Upper lobe of left lung (tissue), 6 donors: ENCODE measurements around the gene BSCL2. TPM values are rescaled to one million over a fixed set of nuclear protein-coding genes. Genes with fewer than 3 reads are reported as not detected.

ENCODE experiments used
- ATAC-seq, 2 donors: fragments of 200-7000 bp; cut with Tn5 transposase; one replicate each; pipeline ENCODE4 v1.9.1; 2022; ENCODE audit warnings: mild to moderate bottlenecking in 2 of 2, moderate library complexity in 2 of 2; ENCODE audit not compliant: low FRiP score in 2 of 2
- DNase-seq, 2 donors: peaks; one replicate each; pipeline ENCODE4 v3.0.0-alpha.2; 2019 to 2020
- H3K27ac ChIP-seq, 4 donors: fragments of 200-600 bp; sonication (generic); one replicate each; pipeline ENCODE4 v1.5.1; 2016 to 2019
- H3K27me3 ChIP-seq, 4 donors: fragments of 200-600 bp; sonication (generic); one replicate each; pipeline ENCODE4 v1.5.1; 2017 to 2019
- H3K36me3 ChIP-seq, 4 donors: fragments of 200-600 bp; sonication (generic); one replicate each; pipeline ENCODE4 v1.5.1; 2016 to 2019
- H3K4me1 ChIP-seq, 4 donors: fragments of 200-600 bp; sonication (generic); one replicate each; pipeline ENCODE4 v1.5.1; 2018 to 2019
- H3K4me3 ChIP-seq, 4 donors: fragments of 200-600 bp; sonication (generic); one replicate each; pipeline ENCODE4 v1.5.1; 2017 to 2019; ENCODE audit warnings: mild to moderate bottlenecking in 2 of 4, moderate library complexity in 1 of 4
- H3K9me3 ChIP-seq, 4 donors: fragments of 200-600 bp; sonication (generic); one replicate each; pipeline ENCODE4 v1.5.1; 2018 to 2019
- EP300 ChIP-seq, 4 donors: sonication (generic); formaldehyde crosslinking; IDR thresholded peaks; one replicate each; pipeline ENCODE4 v1.5.1; 2017; ENCODE audit warnings: antibody characterized with exemption in 4 of 4, control low read depth in 2 of 4
- POLR2A ChIP-seq, 4 donors: fragments of 450-650 bp; IDR thresholded peaks; one replicate each; pipeline ENCODE4 v1.5.1; 2016 to 2017; ENCODE audit warnings: antibody characterized with exemption in 4 of 4, mild to moderate bottlenecking in 2 of 4
- POLR2AphosphoS5 ChIP-seq, 2 donors: sonication (generic); formaldehyde crosslinking; IDR thresholded peaks; one replicate each; pipeline ENCODE4 v1.5.1; 2017; ENCODE audit warnings: antibody characterized with exemption in 2 of 2
- WGBS, 2 donors: methylation state at CpG; one replicate each; pipeline ENCODE4 v1.1.5; 2017 to 2018; 5-methylcytosine and 5-hydroxymethylcytosine counted together
- total RNA-seq, 6 donors: library from RNA; depleted of rRNA in 4 of 6; stranded (reverse); fragments of >200 nt in 4 of 6; gene quantifications; one replicate each; pipeline versions ENCODE4 v1.1.0 to v1.2.1, GENCODE V29; 2016 to 2021
- TF ChIP-seq, protein P1 (sequence below), 6 experiments: fragments of 450-650 bp in 4 of 6; fragments of 200-600 bp in 2 of 6; sonication (generic) in 2 of 6; IDR thresholded peaks; one replicate each; pipeline ENCODE4 v1.5.1; 2016 to 2019; ENCODE audit warnings: antibody characterized with exemption in 6 of 6
- donor health status: DM: no; HTN: no; CAD: no; lungs with moderate emphysema.
- donor health status: DM: no; HTN: yes; CAD: no; lungs with severe emphysema.

Gene BSCL2
- total RNA-seq, 6 donors from 2014 or later = 75.5 to 198 (median 87.5) TPM

DNA sequence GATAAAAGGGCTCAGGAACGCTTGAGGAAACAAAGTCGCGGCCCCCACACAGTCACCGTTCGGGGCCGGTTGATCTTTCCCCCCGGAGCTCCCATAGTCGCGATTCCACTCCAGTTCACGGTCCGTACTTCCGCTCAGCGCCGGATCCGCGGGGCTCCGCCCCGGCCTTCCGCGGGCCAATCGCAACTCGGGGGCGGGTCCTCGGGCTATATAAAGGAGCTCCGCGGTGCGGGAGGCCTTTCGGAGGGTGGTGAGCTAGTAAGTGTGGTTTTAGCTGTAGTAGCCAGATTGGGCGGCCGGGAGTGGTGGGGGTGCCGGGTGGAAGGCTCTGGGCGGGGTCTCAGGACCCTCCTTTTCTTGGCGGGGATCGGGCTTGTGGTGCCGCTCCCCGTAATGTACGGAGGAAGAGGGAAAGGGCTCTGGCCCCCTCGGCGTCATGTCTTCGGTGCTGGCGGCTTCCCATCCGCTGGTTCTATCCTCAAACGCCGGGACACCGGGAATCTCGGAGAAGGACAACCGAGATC is 42.1 kb downstream of the BSCL2 start, which contains the start of the genes C11orf98 and CSKMT:
Gene C11orf98, minus strand, starts transcription at position 136 of the 524 bp plus-strand sequence. Its CDS starts 41 bp downstream, at position 95.
Gene CSKMT, plus strand, starts transcription at position 238 of the 524 bp plus-strand sequence. CDS start 568 bp downstream, outside the sequence.
- H3K36me3 ChIP-seq = peaks cover 3 to 24% (median 13%) of the 10 kb centered on the region in 4 donors
- 0 to 4% methylated on average over 10 to 47 of the region's 47 CpGs for WGBS, 2 donors
- DNase-seq = peak; percentile 93 to 98
- peak within 1 kb of the TSS; percentile 48 to 95 (median 72) for H3K4me3 ChIP-seq
- H3K27ac ChIP-seq = peak within 1 kb of the TSS; percentile 77 to 97 (median 90)
- H3K27me3 ChIP-seq = no peaks in the 10 kb centered on the region
- peaks cover 22 to 38% (median 29%) of the 10 kb centered on the region in 4 donors for H3K4me1 ChIP-seq
- peak; percentile 98 to 99 for ATAC-seq
- no peak for TF ChIP-seq EP300 (IDR thresholded peaks at IDR 0.05)
- TF ChIP-seq, protein P1, sequence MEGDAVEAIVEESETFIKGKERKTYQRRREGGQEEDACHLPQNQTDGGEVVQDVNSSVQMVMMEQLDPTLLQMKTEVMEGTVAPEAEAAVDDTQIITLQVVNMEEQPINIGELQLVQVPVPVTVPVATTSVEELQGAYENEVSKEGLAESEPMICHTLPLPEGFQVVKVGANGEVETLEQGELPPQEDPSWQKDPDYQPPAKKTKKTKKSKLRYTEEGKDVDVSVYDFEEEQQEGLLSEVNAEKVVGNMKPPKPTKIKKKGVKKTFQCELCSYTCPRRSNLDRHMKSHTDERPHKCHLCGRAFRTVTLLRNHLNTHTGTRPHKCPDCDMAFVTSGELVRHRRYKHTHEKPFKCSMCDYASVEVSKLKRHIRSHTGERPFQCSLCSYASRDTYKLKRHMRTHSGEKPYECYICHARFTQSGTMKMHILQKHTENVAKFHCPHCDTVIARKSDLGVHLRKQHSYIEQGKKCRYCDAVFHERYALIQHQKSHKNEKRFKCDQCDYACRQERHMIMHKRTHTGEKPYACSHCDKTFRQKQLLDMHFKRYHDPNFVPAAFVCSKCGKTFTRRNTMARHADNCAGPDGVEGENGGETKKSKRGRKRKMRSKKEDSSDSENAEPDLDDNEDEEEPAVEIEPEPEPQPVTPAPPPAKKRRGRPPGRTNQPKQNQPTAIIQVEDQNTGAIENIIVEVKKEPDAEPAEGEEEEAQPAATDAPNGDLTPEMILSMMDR (IDR thresholded peaks at IDR 0.05) = peak in 1 of 6 experiments; percentile 11
- peak in 3 of 4 donors; percentile 91 to 99 (median 98) for TF ChIP-seq POLR2A (IDR thresholded peaks at IDR 0.05)
- peak; percentile 96 to 100 for TF ChIP-seq POLR2AphosphoS5 (IDR thresholded peaks at IDR 0.05)
- no peaks in the 10 kb centered on the region for H3K9me3 ChIP-seq

DNA sequence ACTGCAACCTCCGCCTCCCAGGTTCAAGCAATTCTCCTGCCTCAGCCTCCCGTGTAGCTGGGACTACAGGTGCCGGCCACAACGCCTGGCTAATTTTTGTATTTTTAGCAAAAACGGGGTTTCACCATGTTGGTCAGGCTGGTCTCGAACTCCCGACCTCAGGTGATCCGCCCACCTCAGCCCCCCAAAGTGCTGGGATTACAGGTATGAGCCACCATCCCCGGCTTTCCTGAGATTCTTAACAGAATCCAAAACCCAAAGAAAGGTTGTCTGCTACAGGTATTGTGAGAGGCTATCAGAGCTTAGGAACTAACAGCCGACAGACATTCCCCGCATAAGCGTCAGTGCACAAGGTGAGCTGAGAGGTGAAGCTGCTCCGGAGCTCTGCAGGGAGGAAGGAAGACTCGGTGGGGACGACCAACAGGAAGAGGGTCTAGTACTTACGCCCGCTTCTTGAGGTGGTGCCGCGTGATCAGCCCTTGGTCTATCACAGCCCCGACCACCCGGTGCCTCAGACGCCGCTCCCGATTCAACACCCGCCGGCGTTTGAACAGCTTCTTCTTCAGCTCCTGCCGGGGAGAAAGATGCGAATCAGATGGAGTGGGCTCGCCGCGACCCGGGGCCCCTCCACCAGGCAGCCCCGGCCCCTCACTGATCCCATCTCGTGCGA is 42.7 kb downstream of the BSCL2 start:
- peak overlapping the region; percentile 48 to 95 (median 72) for H3K4me3 ChIP-seq
- H3K36me3 ChIP-seq = peaks cover 3 to 24% (median 13%) of the 10 kb centered on the region in 4 donors
- 3 to 4% methylated on average over 15 to 36 of the region's 36 CpGs for WGBS, 2 donors
- H3K27me3 ChIP-seq = no peaks in the 10 kb centered on the region
- no peak for TF ChIP-seq EP300 (IDR thresholded peaks at IDR 0.05)
- TF ChIP-seq, protein P1 (IDR thresholded peaks at IDR 0.05) = no peak
- no peak for TF ChIP-seq POLR2AphosphoS5 (IDR thresholded peaks at IDR 0.05)
- no peak for TF ChIP-seq POLR2A (IDR thresholded peaks at IDR 0.05)
- peak in 1 of 2 donors; percentile 45 for DNase-seq
- peak; percentile 62 to 71 for ATAC-seq
- peak overlapping the region; percentile 77 to 97 (median 90) for H3K27ac ChIP-seq
- peaks cover 21 to 33% (median 29%) of the 10 kb centered on the region in 4 donors for H3K4me1 ChIP-seq
- H3K9me3 ChIP-seq = no peaks in the 10 kb centered on the region

DNA sequence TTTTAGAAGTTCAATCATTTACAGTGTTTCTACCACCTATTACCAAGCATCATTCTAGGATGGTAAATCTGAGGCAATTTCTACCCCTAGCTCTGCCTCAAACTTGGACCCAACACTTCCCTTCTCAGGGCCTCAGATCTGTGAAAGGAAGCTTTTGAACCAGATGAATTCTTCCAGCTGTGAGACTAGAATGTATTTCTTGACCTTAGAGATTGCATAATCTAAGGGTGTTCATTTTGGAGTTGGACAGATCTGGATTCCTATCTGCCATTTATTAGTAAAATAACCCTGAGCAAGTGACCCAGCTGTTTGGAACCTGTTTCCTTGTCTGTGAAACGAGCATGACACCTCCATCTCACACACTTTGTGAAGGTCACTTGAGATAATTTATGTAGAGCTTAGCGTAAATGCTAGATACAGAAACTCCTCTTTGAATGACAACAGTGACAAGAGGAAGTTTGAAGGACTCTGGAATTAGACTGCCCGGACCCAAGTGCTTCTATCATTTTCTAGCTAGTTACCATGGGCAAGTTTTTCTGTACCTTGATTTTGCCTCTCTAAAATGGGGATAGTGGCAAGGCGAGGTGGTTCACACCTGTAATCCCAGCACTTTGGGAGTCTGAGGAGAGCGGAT is 50.3 kb downstream of the BSCL2 start:
- DNase-seq (no peak), ATAC-seq (no peak)
- Histone ChIP-seq H3K27ac (no peak overlapping the region), H3K4me3 (no peak overlapping the region), H3K4me1 (peaks cover 5 to 9% (median 7%) of the 10 kb centered on the region in 4 donors), H3K36me3 (peaks cover 0 to 6% (median 2%) of the 10 kb centered on the region in 4 donors), H3K27me3 (no peaks in the 10 kb centered on the region), H3K9me3 (no peaks in the 10 kb centered on the region)
- TF ChIP-seq, protein P1 (IDR thresholded peaks at IDR 0.05) = no peak
- no peak for TF ChIP-seq POLR2A (IDR thresholded peaks at IDR 0.05)
- no peak for TF ChIP-seq POLR2AphosphoS5 (IDR thresholded peaks at IDR 0.05)
- no peak for TF ChIP-seq EP300 (IDR thresholded peaks at IDR 0.05)
- 51 to 55% methylated on average over 5 of the region's 5 CpGs for WGBS, 2 donors

DNA sequence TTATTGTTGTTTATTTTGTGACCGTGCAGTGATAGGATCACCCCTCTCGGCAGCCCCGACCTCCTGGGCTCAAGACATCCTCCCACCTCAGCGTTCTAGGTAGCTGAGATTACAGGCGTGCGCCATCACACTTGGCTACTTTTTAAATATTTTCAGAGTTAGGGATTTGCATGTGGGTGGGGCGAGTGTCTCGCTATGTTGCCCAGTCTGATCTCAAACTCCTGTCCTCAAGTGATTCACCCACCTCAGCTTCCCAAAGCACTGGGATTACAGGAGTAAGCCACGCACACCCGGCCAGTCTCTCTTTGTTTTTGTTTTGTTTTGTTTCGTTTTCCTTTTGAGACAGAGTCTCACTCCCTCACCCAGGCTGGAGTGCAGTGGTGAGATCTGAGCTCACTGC is 52.9 kb downstream of the BSCL2 start:
- no peaks in the 10 kb centered on the region for H3K27me3 ChIP-seq
- TF ChIP-seq POLR2AphosphoS5 (IDR thresholded peaks at IDR 0.05) = no peak
- no peak for TF ChIP-seq POLR2A (IDR thresholded peaks at IDR 0.05)
- TF ChIP-seq, protein P1 (IDR thresholded peaks at IDR 0.05) = no peak
- no peak for TF ChIP-seq EP300 (IDR thresholded peaks at IDR 0.05)
- no peak overlapping the region for H3K4me3 ChIP-seq
- DNase-seq = no peak
- H3K27ac ChIP-seq = no peak overlapping the region
- no peak for ATAC-seq
- no peaks in the 10 kb centered on the region for H3K9me3 ChIP-seq
- H3K36me3 ChIP-seq = peaks cover 0 to 10% (median 6%) of the 10 kb centered on the region in 4 donors
- H3K4me1 ChIP-seq = peaks cover 11 to 25% (median 15%) of the 10 kb centered on the region in 4 donors
- WGBS, 2 donors = 88 to 91% methylated on average over 11 of the region's 11 CpGs
